Ascending aorta (tissue), 2 donors: Measurements from ENCODE around the gene HTR3E. TPM values are rescaled to one million over a fixed set of nuclear protein-coding genes. Genes with fewer than 3 reads are reported as not detected.

ENCODE experiments used
- DNase-seq, 2 donors: peaks; one replicate each; pipeline ENCODE4 v3.0.0-alpha.2; 2019; ENCODE audit warnings: low spot score in 2 of 2
- H3K27ac ChIP-seq, 2 donors: fragments of 200-600 bp; sonication (generic); one replicate each; pipeline ENCODE4 v1.5.1; 2016 to 2017; ENCODE audit warnings: mild to moderate bottlenecking in 1 of 2
- H3K27me3 ChIP-seq: fragments of 200-600 bp; sonication (generic); one replicate; pipeline ENCODE4 v1.5.1; 2017
- H3K36me3 ChIP-seq, 2 donors: fragments of 200-600 bp; sonication (generic); one replicate each; pipeline ENCODE4 v1.5.1; 2016
- H3K4me1 ChIP-seq, 2 donors: fragments of 200-600 bp; sonication (generic); one replicate each; pipeline ENCODE4 v1.5.1; 2016 to 2017; ENCODE audit warnings: mild to moderate bottlenecking in 1 of 2
- H3K4me3 ChIP-seq, 2 donors: fragments of 200-600 bp; sonication (generic); one replicate each; pipeline ENCODE4 v1.5.1; 2016 to 2017; ENCODE audit warnings: mild to moderate bottlenecking in 1 of 2
- H3K9me3 ChIP-seq, 2 donors: fragments of 200-600 bp; sonication (generic); one replicate each; pipeline ENCODE4 v1.5.1; 2016
- CTCF ChIP-seq, 3 experiments: fragments of 200-600 bp in 2 of 3; fragments of 450-650 bp in 1 of 3; sonication (generic) in 2 of 3; IDR thresholded peaks; one replicate each; pipeline ENCODE4 v1.5.1; 2016 to 2019; ENCODE audit warnings: antibody characterized with exemption in 3 of 3, mild to moderate bottlenecking in 1 of 3, moderate library complexity in 1 of 3
- intact Hi-C: fragments of 100-400 bp; cut with DNase I; formaldehyde crosslinking; loops from one replicate; pipeline ENCODE4 v1.15.1; 2023
- total RNA-seq: library from RNA; depleted of rRNA; stranded (reverse); fragments of >200 nt; gene quantifications from one replicate; pipeline ENCODE4 v1.1.0, GENCODE V29; 2016

HTR3E gene
- total RNA-seq, 1 donor from 2014 or later = not detected

- no peak for DNase-seq
- Histone ChIP-seq H3K4me1 (peaks cover 3 to 9% of the 10 kb centered on the region in 2 donors), H3K9me3 (no peaks in the 10 kb centered on the region), H3K4me3 (no peak overlapping the region), H3K36me3 (peaks cover 55 to 65% of the 10 kb centered on the region in 2 donors), H3K27ac (no peak overlapping the region), H3K27me3 (no peaks in the 10 kb centered on the region)
- no peak for TF ChIP-seq CTCF (IDR thresholded peaks at IDR 0.05)
- intact Hi-C loops = no loop called here
Measured at GRCh38 chr3:184140436-184140835, 43.6 kb downstream of the HTR3E start.

GRCh38 chr3:184142199-184142598 is 45.3 kb downstream of the HTR3E start:
- no peaks in the 10 kb centered on the region for H3K4me1 ChIP-seq
- H3K27ac ChIP-seq = no peak overlapping the region
- H3K4me3 ChIP-seq = no peak overlapping the region
- no peaks in the 10 kb centered on the region for H3K27me3 ChIP-seq
- peaks cover 64 to 70% of the 10 kb centered on the region in 2 donors for H3K36me3 ChIP-seq
- no peak for DNase-seq
- intact Hi-C loops = no loop called here
- no peak for TF ChIP-seq CTCF (IDR thresholded peaks at IDR 0.05)
- H3K9me3 ChIP-seq = no peaks in the 10 kb centered on the region

GRCh38 chr3:184143327-184143726 is 46.5 kb downstream of the HTR3E start:
- Histone ChIP-seq H3K27ac (no peak overlapping the region), H3K4me3 (no peak overlapping the region), H3K27me3 (no peaks in the 10 kb centered on the region), H3K9me3 (no peaks in the 10 kb centered on the region), H3K4me1 (no peaks in the 10 kb centered on the region), H3K36me3 (peaks cover 64 to 70% of the 10 kb centered on the region in 2 donors)
- TF ChIP-seq CTCF (IDR thresholded peaks at IDR 0.05) = no peak
- no peak for DNase-seq
- intact Hi-C loops = no loop called here

GRCh38 chr3:184144505-184144904 is 47.6 kb downstream of the HTR3E start:
- no peak for TF ChIP-seq CTCF (IDR thresholded peaks at IDR 0.05)
- no peak for DNase-seq
- intact Hi-C loops = no loop called here
- no peak overlapping the region for H3K4me3 ChIP-seq
- H3K27me3 ChIP-seq = no peaks in the 10 kb centered on the region
- H3K4me1 ChIP-seq = no peaks in the 10 kb centered on the region
- H3K9me3 ChIP-seq = no peaks in the 10 kb centered on the region
- H3K36me3 ChIP-seq = peaks cover 61 to 64% of the 10 kb centered on the region in 2 donors
- no peak overlapping the region for H3K27ac ChIP-seq

- Histone ChIP-seq H3K9me3 (no peaks in the 10 kb centered on the region), H3K4me1 (no peaks in the 10 kb centered on the region), H3K27me3 (no peaks in the 10 kb centered on the region), H3K36me3 (peaks cover 58 to 61% of the 10 kb centered on the region in 2 donors), H3K27ac (no peak overlapping the region), H3K4me3 (no peak overlapping the region)
- intact Hi-C loops = no loop called here
- peak in 1 of 3 experiments; percentile 35 for TF ChIP-seq CTCF (IDR thresholded peaks at IDR 0.05)
- DNase-seq = no peak
Measured at GRCh38 chr3:184145111-184145524, 48.3 kb downstream of the HTR3E start.

GRCh38 chr3:184145751-184146270 is 48.9 kb downstream of the HTR3E start:
- no peaks in the 10 kb centered on the region for H3K4me1 ChIP-seq
- H3K36me3 ChIP-seq = peaks cover 51 to 55% of the 10 kb centered on the region in 2 donors
- H3K9me3 ChIP-seq = no peaks in the 10 kb centered on the region
- H3K27me3 ChIP-seq = no peaks in the 10 kb centered on the region
- H3K4me3 ChIP-seq = no peak overlapping the region
- no peak for TF ChIP-seq CTCF (IDR thresholded peaks at IDR 0.05)
- DNase-seq = no peak
- H3K27ac ChIP-seq = no peak overlapping the region
- intact Hi-C loops = no loop called here
